HepG2 (cell line): ENCODE results near the gene MRPS31. TPM values are rescaled to one million over a fixed set of nuclear protein-coding genes. Genes with fewer than 3 reads are reported as not detected.

Experiments used
- ELF3 ChIP-seq: IDR thresholded peaks from 2 replicates; pipeline ENCODE4 v1.6.1; 2016; ENCODE audit warnings: missing genetic modification reagents, missing compliant biosample characterization
- FOSL2 ChIP-seq: sonication (generic); formaldehyde crosslinking; IDR thresholded peaks from 2 replicates; pipeline ENCODE4 v1.4.0; 2020; ENCODE audit warnings: missing genetic modification reagents
- KDM5B ChIP-seq: sonication (generic); formaldehyde crosslinking; IDR thresholded peaks from 2 replicates; pipeline ENCODE4 v1.4.0; 2020; ENCODE audit warnings: missing genetic modification reagents, mild to moderate bottlenecking, borderline replicate concordance
- RFXANK ChIP-seq: IDR thresholded peaks from 2 replicates; pipeline ENCODE4 v1.6.1; 2016
- ZKSCAN1 ChIP-seq: fragments of 150-350 bp; IDR thresholded peaks from 2 replicates; pipeline ENCODE4 v1.6.1; 2014; ENCODE audit warnings: low read length
- ZNF124 ChIP-seq: sonication (generic); formaldehyde crosslinking; IDR thresholded peaks from 2 replicates; pipeline ENCODE4 v1.4.0; 2020; ENCODE audit warnings: missing genetic modification reagents
- ZNF383 ChIP-seq: sonication (generic); formaldehyde crosslinking; IDR thresholded peaks from 2 replicates; pipeline ENCODE4 v1.4.0; 2020; ENCODE audit warnings: missing genetic modification reagents, mild to moderate bottlenecking, borderline replicate concordance
- polyA plus RNA-seq, 8 experiments: library from polyadenylated mRNA; depleted of rRNA in 3 of 8; stranded (reverse) in 7 of 8; unstranded in 1 of 8; fragments of >200 nt; fragmentation: Illumina TruSeq in 4 of 8; extraction: Trizol in 4 of 8; gene quantifications; 2 replicates each; pipeline versions ENCODE4 v1.2.1 to v1.2.3, GENCODE V29; 2011 to 2016; ENCODE audit warnings: low read depth in 4 of 8, missing spikeins in 1 of 8, mixed read lengths in 1 of 8; ENCODE audit not compliant: insufficient read depth in 1 of 8
- total RNA-seq, 5 experiments: library from RNA; depleted of rRNA; stranded (reverse); fragments of >200 nt; fragmentation: Illumina TruSeq; extraction: Trizol; gene quantifications; 2 replicates each; pipeline ENCODE4 v1.2.3, GENCODE V29; 2016; ENCODE audit warnings: low read depth in 1 of 5
- TF ChIP-seq, protein P1 (sequence below): sonication (generic); formaldehyde crosslinking; IDR thresholded peaks from 2 replicates; pipeline ENCODE4 v1.4.0; 2020; ENCODE audit warnings: mild to moderate bottlenecking, missing genetic modification reagents
- TF ChIP-seq, protein P2 (sequence below): sonication (generic); formaldehyde crosslinking; IDR thresholded peaks from 2 replicates; pipeline ENCODE4 v1.4.0; 2020; ENCODE audit warnings: mild to moderate bottlenecking, missing genetic modification reagents
- TF ChIP-seq, protein P3 (sequence below): sonication (generic); formaldehyde crosslinking; IDR thresholded peaks from 2 replicates; pipeline ENCODE4 v1.8.0; 2022; ENCODE audit warnings: missing genetic modification reagents, low read depth, mild to moderate bottlenecking, borderline replicate concordance
- TF ChIP-seq, protein P4 (sequence below): sonication (generic); formaldehyde crosslinking; IDR thresholded peaks from 2 replicates; pipeline ENCODE4 v1.8.0; 2022; ENCODE audit warnings: mild to moderate bottlenecking, missing genetic modification reagents; ENCODE audit not compliant: insufficient replicate concordance
- TF ChIP-seq, protein P5 (sequence below): sonication (generic); formaldehyde crosslinking; IDR thresholded peaks from 2 replicates; pipeline ENCODE4 v1.5.0; 2020; ENCODE audit warnings: mild to moderate bottlenecking, low read depth, missing genetic modification reagents, borderline replicate concordance

Gene MRPS31
- total and polyA plus RNA-seq, 2 of the 13 experiments (the other 11 are each of a cell fraction or from before 2014, with no cell fraction given) = 23.7 to 34.1 TPM

DNA sequence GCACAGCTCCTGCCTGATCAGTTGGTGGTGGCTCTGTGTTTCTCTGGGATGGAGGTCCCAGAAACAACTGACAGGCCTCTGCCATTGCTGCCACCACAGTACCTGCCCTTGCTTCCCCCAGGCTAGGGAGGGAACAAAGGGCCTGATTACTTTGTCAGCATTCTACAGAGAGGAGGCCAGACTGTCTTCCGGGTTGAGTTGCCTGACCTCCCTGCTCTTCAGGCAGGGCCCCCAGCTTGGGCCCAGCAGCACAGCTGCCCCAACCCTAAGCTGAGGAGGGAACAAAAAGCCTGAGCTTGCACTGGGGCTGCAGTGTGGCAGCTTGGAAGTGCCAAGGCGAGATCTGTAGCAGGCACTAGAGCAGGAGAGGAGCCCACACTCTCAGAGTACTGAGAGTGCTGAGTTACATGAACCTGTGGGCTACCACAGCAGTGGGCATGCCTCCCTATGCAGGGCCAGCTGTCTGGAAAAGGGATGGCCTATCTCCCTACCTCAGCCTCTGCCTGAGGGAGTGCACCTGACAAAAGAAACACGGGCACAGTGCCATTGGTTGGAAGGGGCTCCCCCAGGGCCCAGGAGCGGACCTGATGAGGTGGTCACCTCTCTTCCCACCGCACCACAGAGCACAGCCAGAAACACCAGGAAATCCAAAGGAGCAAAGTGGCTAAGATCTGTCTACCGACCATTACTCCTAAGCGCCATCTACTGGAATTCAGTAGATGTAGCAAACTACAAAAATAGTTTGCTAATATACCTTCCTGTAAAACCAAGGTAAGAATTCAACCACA is 42.9 kb upstream of the MRPS31 start (continued):
- TF ChIP-seq, protein P1, sequence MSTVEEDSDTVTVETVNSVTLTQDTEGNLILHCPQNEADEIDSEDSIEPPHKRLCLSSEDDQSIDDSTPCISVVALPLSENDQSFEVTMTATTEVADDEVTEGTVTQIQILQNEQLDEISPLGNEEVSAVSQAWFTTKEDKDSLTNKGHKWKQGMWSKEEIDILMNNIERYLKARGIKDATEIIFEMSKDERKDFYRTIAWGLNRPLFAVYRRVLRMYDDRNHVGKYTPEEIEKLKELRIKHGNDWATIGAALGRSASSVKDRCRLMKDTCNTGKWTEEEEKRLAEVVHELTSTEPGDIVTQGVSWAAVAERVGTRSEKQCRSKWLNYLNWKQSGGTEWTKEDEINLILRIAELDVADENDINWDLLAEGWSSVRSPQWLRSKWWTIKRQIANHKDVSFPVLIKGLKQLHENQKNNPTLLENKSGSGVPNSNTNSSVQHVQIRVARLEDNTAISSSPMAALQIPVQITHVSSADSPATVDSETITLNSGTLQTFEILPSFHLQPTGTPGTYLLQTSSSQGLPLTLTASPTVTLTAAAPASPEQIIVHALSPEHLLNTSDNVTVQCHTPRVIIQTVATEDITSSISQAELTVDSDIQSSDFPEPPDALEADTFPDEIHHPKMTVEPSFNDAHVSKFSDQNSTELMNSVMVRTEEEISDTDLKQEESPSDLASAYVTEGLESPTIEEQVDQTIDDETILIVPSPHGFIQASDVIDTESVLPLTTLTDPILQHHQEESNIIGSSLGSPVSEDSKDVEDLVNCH = no peak
- TF ChIP-seq, protein P2, sequence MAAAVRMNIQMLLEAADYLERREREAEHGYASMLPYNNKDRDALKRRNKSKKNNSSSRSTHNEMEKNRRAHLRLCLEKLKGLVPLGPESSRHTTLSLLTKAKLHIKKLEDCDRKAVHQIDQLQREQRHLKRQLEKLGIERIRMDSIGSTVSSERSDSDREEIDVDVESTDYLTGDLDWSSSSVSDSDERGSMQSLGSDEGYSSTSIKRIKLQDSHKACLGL (CRISPR knock-in tag) = no peak
- TF ChIP-seq, protein P3, sequence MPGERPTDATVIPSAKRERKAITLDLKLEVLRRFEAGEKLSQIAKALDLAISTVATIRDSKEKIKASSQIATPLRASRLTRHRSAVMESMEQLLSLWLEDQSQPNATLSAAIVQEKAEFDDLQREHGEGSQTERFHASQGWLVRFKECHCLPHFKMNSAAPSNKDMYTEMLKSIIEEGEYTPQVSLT = no peak
- TF ChIP-seq, protein P4, sequence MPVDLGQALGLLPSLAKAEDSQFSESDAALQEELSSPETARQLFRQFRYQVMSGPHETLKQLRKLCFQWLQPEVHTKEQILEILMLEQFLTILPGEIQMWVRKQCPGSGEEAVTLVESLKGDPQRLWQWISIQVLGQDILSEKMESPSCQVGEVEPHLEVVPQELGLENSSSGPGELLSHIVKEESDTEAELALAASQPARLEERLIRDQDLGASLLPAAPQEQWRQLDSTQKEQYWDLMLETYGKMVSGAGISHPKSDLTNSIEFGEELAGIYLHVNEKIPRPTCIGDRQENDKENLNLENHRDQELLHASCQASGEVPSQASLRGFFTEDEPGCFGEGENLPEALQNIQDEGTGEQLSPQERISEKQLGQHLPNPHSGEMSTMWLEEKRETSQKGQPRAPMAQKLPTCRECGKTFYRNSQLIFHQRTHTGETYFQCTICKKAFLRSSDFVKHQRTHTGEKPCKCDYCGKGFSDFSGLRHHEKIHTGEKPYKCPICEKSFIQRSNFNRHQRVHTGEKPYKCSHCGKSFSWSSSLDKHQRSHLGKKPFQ (CRISPR knock-in tag) = no peak
- TF ChIP-seq ZKSCAN1 (no peak), ZNF383 (CRISPR knock-in tag) (no peak), RFXANK (CRISPR knock-in tag) (no peak), FOSL2 (CRISPR knock-in tag) (no peak; the same call in 1 of the 2 replicates), ELF3 (peak; percentile 56; the same call in 1 of the 2 replicates), KDM5B (peak; percentile 15; the same call in 1 of the 2 replicates), ZNF124 (0 out of 2 replicates have a peak, but pooled peaks have one; percentile 67)
- TF ChIP-seq, protein P5, sequence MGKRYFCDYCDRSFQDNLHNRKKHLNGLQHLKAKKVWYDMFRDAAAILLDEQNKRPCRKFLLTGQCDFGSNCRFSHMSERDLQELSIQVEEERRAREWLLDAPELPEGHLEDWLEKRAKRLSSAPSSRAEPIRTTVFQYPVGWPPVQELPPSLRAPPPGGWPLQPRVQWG (CRISPR knock-in tag) = no peak
- TF ChIP-seq, all 625 proteins: peak for 21
